ENCODE measurements around the gene COL4A2.

The COL4A2 gene

GRCh38 chr13:110266431-110266809 is 40.7 kb upstream of the COL4A2 start:
- no peak overlapping the region for H3K9ac ChIP-seq (ENCODE audit: low read depth, low read length, poor library complexity, severe bottlenecking)
- no peak overlapping the region for H3K4me3 ChIP-seq (ENCODE audit: low read length, poor library complexity, severe bottlenecking)
- no peaks in the 10 kb centered on the region for H3K9me3 ChIP-seq (ENCODE audit: insufficient read depth, low read depth, low read length)
- H3K79me2 ChIP-seq (ENCODE audit: insufficient read depth, low read length): no peaks in the 10 kb centered on the region
- H3K9me2 ChIP-seq (replicated peaks; ENCODE audit: low read depth, low read length): no peaks in the 10 kb centered on the region
- no peak overlapping the region for H2AFZ ChIP-seq (ENCODE audit: low read length)
- no peaks in the 10 kb centered on the region for H3K36me3 ChIP-seq (ENCODE audit: insufficient read depth, low read length)
- H3K4me1 ChIP-seq (ENCODE audit: insufficient read depth, low read length, poor library complexity, severe bottlenecking): no peaks in the 10 kb centered on the region
- no peaks in the 10 kb centered on the region for H3F3A ChIP-seq (ENCODE audit: low read depth)
- H3K27me3 ChIP-seq (ENCODE audit: insufficient read depth, low read length, poor library complexity, severe bottlenecking): no peaks in the 10 kb centered on the region
- no peaks in the 10 kb centered on the region for H4K20me1 ChIP-seq (ENCODE audit: insufficient read depth, low read length, poor library complexity, severe bottlenecking)
- no peak for TF ChIP-seq EZH2phosphoT487 (IDR thresholded peaks at IDR 0.05; ENCODE audit: borderline replicate concordance)
- TF ChIP-seq, protein P1, sequence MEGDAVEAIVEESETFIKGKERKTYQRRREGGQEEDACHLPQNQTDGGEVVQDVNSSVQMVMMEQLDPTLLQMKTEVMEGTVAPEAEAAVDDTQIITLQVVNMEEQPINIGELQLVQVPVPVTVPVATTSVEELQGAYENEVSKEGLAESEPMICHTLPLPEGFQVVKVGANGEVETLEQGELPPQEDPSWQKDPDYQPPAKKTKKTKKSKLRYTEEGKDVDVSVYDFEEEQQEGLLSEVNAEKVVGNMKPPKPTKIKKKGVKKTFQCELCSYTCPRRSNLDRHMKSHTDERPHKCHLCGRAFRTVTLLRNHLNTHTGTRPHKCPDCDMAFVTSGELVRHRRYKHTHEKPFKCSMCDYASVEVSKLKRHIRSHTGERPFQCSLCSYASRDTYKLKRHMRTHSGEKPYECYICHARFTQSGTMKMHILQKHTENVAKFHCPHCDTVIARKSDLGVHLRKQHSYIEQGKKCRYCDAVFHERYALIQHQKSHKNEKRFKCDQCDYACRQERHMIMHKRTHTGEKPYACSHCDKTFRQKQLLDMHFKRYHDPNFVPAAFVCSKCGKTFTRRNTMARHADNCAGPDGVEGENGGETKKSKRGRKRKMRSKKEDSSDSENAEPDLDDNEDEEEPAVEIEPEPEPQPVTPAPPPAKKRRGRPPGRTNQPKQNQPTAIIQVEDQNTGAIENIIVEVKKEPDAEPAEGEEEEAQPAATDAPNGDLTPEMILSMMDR (conservative IDR thresholded peaks at IDR 0.05; ENCODE audit: low read length): no peak
- H3K4me2 ChIP-seq (ENCODE audit: low read depth, low read length, poor library complexity, severe bottlenecking): no peak overlapping the region

- H3K4me2 ChIP-seq (ENCODE audit: low read depth, low read length, poor library complexity, severe bottlenecking): no peak overlapping the region
- H3K9me3 ChIP-seq (ENCODE audit: insufficient read depth, low read depth, low read length): no peaks in the 10 kb centered on the region
- H3K79me2 ChIP-seq (ENCODE audit: insufficient read depth, low read length): no peaks in the 10 kb centered on the region
- H3K27me3 ChIP-seq (ENCODE audit: insufficient read depth, low read length, poor library complexity, severe bottlenecking): no peaks in the 10 kb centered on the region
- no peaks in the 10 kb centered on the region for H3K4me1 ChIP-seq (ENCODE audit: insufficient read depth, low read length, poor library complexity, severe bottlenecking)
- no peaks in the 10 kb centered on the region for H3K9me2 ChIP-seq (replicated peaks; ENCODE audit: low read depth, low read length)
- H3K9ac ChIP-seq (ENCODE audit: low read depth, low read length, poor library complexity, severe bottlenecking): no peak overlapping the region
- H2AFZ ChIP-seq (ENCODE audit: low read length): no peak overlapping the region
- H3K4me3 ChIP-seq (ENCODE audit: low read length, poor library complexity, severe bottlenecking): no peak overlapping the region
- H3K36me3 ChIP-seq (ENCODE audit: insufficient read depth, low read length): no peaks in the 10 kb centered on the region
- H3F3A ChIP-seq (ENCODE audit: low read depth): no peaks in the 10 kb centered on the region
- no peak for TF ChIP-seq EZH2phosphoT487 (IDR thresholded peaks at IDR 0.05; ENCODE audit: borderline replicate concordance)
- TF ChIP-seq, protein P1 (conservative IDR thresholded peaks at IDR 0.05; ENCODE audit: low read length): no peak
- H4K20me1 ChIP-seq (ENCODE audit: insufficient read depth, low read length, poor library complexity, severe bottlenecking): no peaks in the 10 kb centered on the region
Observed at GRCh38 chr13:110266983-110267382, 40.1 kb upstream of the COL4A2 start.

- no peak overlapping the region for H3K4me3 ChIP-seq (ENCODE audit: low read length, poor library complexity, severe bottlenecking)
- H3K9me3 ChIP-seq (ENCODE audit: insufficient read depth, low read depth, low read length): no peaks in the 10 kb centered on the region
- H2AFZ ChIP-seq (ENCODE audit: low read length): no peak overlapping the region
- H3K27me3 ChIP-seq (ENCODE audit: insufficient read depth, low read length, poor library complexity, severe bottlenecking): no peaks in the 10 kb centered on the region
- no peaks in the 10 kb centered on the region for H3K9me2 ChIP-seq (replicated peaks; ENCODE audit: low read depth, low read length)
- H3K36me3 ChIP-seq (ENCODE audit: insufficient read depth, low read length): no peaks in the 10 kb centered on the region
- no peak overlapping the region for H3K4me2 ChIP-seq (ENCODE audit: low read depth, low read length, poor library complexity, severe bottlenecking)
- no peaks in the 10 kb centered on the region for H3K4me1 ChIP-seq (ENCODE audit: insufficient read depth, low read length, poor library complexity, severe bottlenecking)
- H3F3A ChIP-seq (ENCODE audit: low read depth): no peaks in the 10 kb centered on the region
- H3K79me2 ChIP-seq (ENCODE audit: insufficient read depth, low read length): no peaks in the 10 kb centered on the region
- H3K9ac ChIP-seq (ENCODE audit: low read depth, low read length, poor library complexity, severe bottlenecking): no peak overlapping the region
- H4K20me1 ChIP-seq (ENCODE audit: insufficient read depth, low read length, poor library complexity, severe bottlenecking): no peaks in the 10 kb centered on the region
- no peak for TF ChIP-seq EZH2phosphoT487 (IDR thresholded peaks at IDR 0.05; ENCODE audit: borderline replicate concordance)
- TF ChIP-seq, protein P1 (conservative IDR thresholded peaks at IDR 0.05; ENCODE audit: low read length): no peak
Observed at GRCh38 chr13:110268061-110268460, 39.0 kb upstream of the COL4A2 start.
